Hepatocyte (in vitro differentiated cells): Measurements from ENCODE around the gene NOX4. TPM values are rescaled to one million over a fixed set of nuclear protein-coding genes. Genes with fewer than 3 reads are reported as not detected.

ENCODE experiments used
- DNase-seq: peaks from one replicate; pipeline ENCODE4 v3.0.0-alpha.2; 2016; ENCODE audit warnings: low spot score
- H2AFZ ChIP-seq: fragments of 200-600 bp; sonication (generic); 2 replicates; pipeline ENCODE4 v1.6.0; 2016; ENCODE audit warnings: antibody characterized with exemption, mild to moderate bottlenecking
- H3K27ac ChIP-seq: fragments of 200-600 bp; sonication (generic); 2 replicates; pipeline ENCODE4 v1.5.1; 2016; ENCODE audit warnings: mild to moderate bottlenecking
- H3K27me3 ChIP-seq: fragments of 200-600 bp; sonication (generic); 2 replicates; pipeline ENCODE4 v1.6.1; 2016
- H3K36me3 ChIP-seq: fragments of 200-600 bp; sonication (generic); replicated peaks from 2 replicates; pipeline ENCODE4 v1.5.1; 2016; ENCODE audit warnings: low read depth; ENCODE audit not compliant: insufficient read depth
- H3K4me1 ChIP-seq: fragments of 200-600 bp; sonication (generic); 2 replicates; pipeline ENCODE4 v1.5.1; 2016; ENCODE audit warnings: mild to moderate bottlenecking, moderate library complexity; ENCODE audit not compliant: insufficient read depth
- H3K4me2 ChIP-seq: fragments of 200-600 bp; sonication (generic); 2 replicates; pipeline ENCODE4 v1.6.0; 2016
- H3K4me3 ChIP-seq: fragments of 200-600 bp; sonication (generic); 2 replicates; pipeline ENCODE4 v1.5.1; 2016; ENCODE audit warnings: mild to moderate bottlenecking
- H3K79me2 ChIP-seq: fragments of 200-600 bp; sonication (generic); 2 replicates; pipeline ENCODE4 v1.6.0; 2017; ENCODE audit warnings: mild to moderate bottlenecking
- H3K9me2 ChIP-seq: fragments of 200-600 bp; sonication (generic); replicated peaks from 2 replicates; pipeline ENCODE4 v1.6.0; 2017; ENCODE audit warnings: mild to moderate bottlenecking; ENCODE audit not compliant: insufficient read depth
- H3K9me3 ChIP-seq: fragments of 200-600 bp; sonication (generic); 2 replicates; pipeline ENCODE4 v1.5.1; 2016; ENCODE audit warnings: low read depth, mild to moderate bottlenecking
- H4K20me1 ChIP-seq: fragments of 200-600 bp; sonication (generic); 2 replicates; pipeline ENCODE4 v1.6.0; 2016; ENCODE audit warnings: mild to moderate bottlenecking; ENCODE audit not compliant: insufficient read depth, poor library complexity, severe bottlenecking
- CTCF ChIP-seq: fragments of 200-600 bp; sonication (generic); IDR thresholded peaks from 2 replicates; pipeline ENCODE4 v1.5.1; 2016; ENCODE audit warnings: antibody characterized with exemption, mild to moderate bottlenecking; ENCODE audit not compliant: poor library complexity
- EZH2 ChIP-seq: fragments of 200-600 bp; sonication (generic); IDR thresholded peaks from 2 replicates; pipeline ENCODE4 v1.6.1; 2016; ENCODE audit warnings: antibody characterized with exemption, mild to moderate bottlenecking, borderline replicate concordance
- EZH2phosphoT487 ChIP-seq: fragments of 200-600 bp; sonication (generic); IDR thresholded peaks from one replicate; pipeline ENCODE4 v1.6.1; 2018; ENCODE audit warnings: antibody characterized with exemption, mild to moderate bottlenecking, low read depth, moderate library complexity; ENCODE audit not compliant: unreplicated experiment, severe bottlenecking
- WGBS: methylation state at CpG from one replicate; pipeline ENCODE4 v1.1.6; 2016; ENCODE audit warnings: low lambda C conversion rate; ENCODE audit errors: missing lambda C conversion rate; 5-methylcytosine and 5-hydroxymethylcytosine counted together
- polyA plus RNA-seq: library from polyadenylated mRNA; unstranded; fragments of >200 nt; fragmentation: Nextera tagmentation; extraction: Ambion mirVana; gene quantifications from 2 replicates; pipeline ENCODE4 v1.2.1, GENCODE V29; 2016
- total RNA-seq: library from RNA; depleted of rRNA; stranded (reverse); fragments of >200 nt; gene quantifications from 2 replicates; pipeline ENCODE4 v1.2.3, GENCODE V29; 2014

The NOX4 gene
- total and polyA plus RNA-seq, 2 experiments from 2014 or later, result 9.4 to 20.7 TPM

- DNase-seq, result no peak
- TF ChIP-seq CTCF, result no peak
- TF ChIP-seq EZH2, result no peak
- no peak for TF ChIP-seq EZH2phosphoT487
- H4K20me1 ChIP-seq, result no peaks in the 10 kb centered on the region
- no peak overlapping the region for H2AFZ ChIP-seq
- H3K27ac ChIP-seq, result no peak overlapping the region
- no peaks in the 10 kb centered on the region for H3K4me1 ChIP-seq
- WGBS, result 41% methylated on average over 1 of the region's 1 CpG
- H3K9me3 ChIP-seq, result no peaks in the 10 kb centered on the region
- H3K27me3 ChIP-seq, result no peaks in the 10 kb centered on the region
- no peak overlapping the region for H3K4me2 ChIP-seq
- H3K79me2 ChIP-seq, result no peaks in the 10 kb centered on the region
- H3K9me2 ChIP-seq, result no peaks in the 10 kb centered on the region
- no peak overlapping the region for H3K4me3 ChIP-seq
- H3K36me3 ChIP-seq, result no peaks in the 10 kb centered on the region
Measured at GRCh38 chr11:89463266-89463780, 27.9 kb downstream of the NOX4 start.

- Histone ChIP-seq H3K4me2 (no peak overlapping the region), H3K79me2 (no peaks in the 10 kb centered on the region), H2AFZ (no peak overlapping the region), H3K9me2 (no peaks in the 10 kb centered on the region), H3K27ac (no peak overlapping the region), H3K9me3 (no peaks in the 10 kb centered on the region), H3K36me3 (no peaks in the 10 kb centered on the region), H3K4me1 (no peaks in the 10 kb centered on the region), H4K20me1 (no peaks in the 10 kb centered on the region), H3K4me3 (no peak overlapping the region), H3K27me3 (no peaks in the 10 kb centered on the region)
- no peak for DNase-seq
- WGBS, result 78% methylated on average over 2 of the region's 2 CpGs
- TF ChIP-seq EZH2phosphoT487, result no peak
- no peak for TF ChIP-seq CTCF
- TF ChIP-seq EZH2, result no peak
Measured at GRCh38 chr11:89458716-89459115, 32.5 kb downstream of the NOX4 start.

- 93% methylated on average over 4 of the region's 4 CpGs for WGBS
- H3K4me2 ChIP-seq, result no peak overlapping the region
- no peaks in the 10 kb centered on the region for H4K20me1 ChIP-seq
- no peak overlapping the region for H2AFZ ChIP-seq
- H3K4me3 ChIP-seq, result no peak overlapping the region
- H3K27me3 ChIP-seq, result no peaks in the 10 kb centered on the region
- H3K79me2 ChIP-seq, result no peaks in the 10 kb centered on the region
- no peaks in the 10 kb centered on the region for H3K9me2 ChIP-seq
- no peaks in the 10 kb centered on the region for H3K9me3 ChIP-seq
- DNase-seq, result no peak
- TF ChIP-seq EZH2phosphoT487 (no peak), CTCF (no peak), EZH2 (no peak)
- no peak overlapping the region for H3K27ac ChIP-seq
- no peaks in the 10 kb centered on the region for H3K36me3 ChIP-seq
- no peaks in the 10 kb centered on the region for H3K4me1 ChIP-seq
Measured at GRCh38 chr11:89457190-89457589, 34.0 kb downstream of the NOX4 start.

GRCh38 chr11:89456681-89457080 lies 34.5 kb downstream of the NOX4 start:
- H3K9me2 ChIP-seq, result no peaks in the 10 kb centered on the region
- no peak for TF ChIP-seq EZH2phosphoT487
- TF ChIP-seq CTCF, result no peak
- no peak for TF ChIP-seq EZH2
- H2AFZ ChIP-seq, result no peak overlapping the region
- WGBS, result 95% methylated on average over 2 of the region's 2 CpGs
- H3K4me3 ChIP-seq, result no peak overlapping the region
- H3K4me1 ChIP-seq, result no peaks in the 10 kb centered on the region
- DNase-seq, result no peak
- H3K9me3 ChIP-seq, result no peaks in the 10 kb centered on the region
- no peaks in the 10 kb centered on the region for H3K27me3 ChIP-seq
- H3K27ac ChIP-seq, result no peak overlapping the region
- no peaks in the 10 kb centered on the region for H3K36me3 ChIP-seq
- H4K20me1 ChIP-seq, result no peaks in the 10 kb centered on the region
- H3K79me2 ChIP-seq, result no peaks in the 10 kb centered on the region
- no peak overlapping the region for H3K4me2 ChIP-seq
